GM18498 (cell line): Measurements from ENCODE around the gene IQCN.
A peak's percentile ranks its signal among the peaks of the same experiment; 100 is the strongest.

ENCODE experiments used
- ATAC-seq: cut with Tn5 transposase; IDR thresholded peaks from one replicate; pipeline ENCODE4 v1.9.1; 2021; ENCODE audit warnings: mild to moderate bottlenecking, moderate library complexity; ENCODE audit not compliant: unreplicated experiment

IQCN gene

GRCh38 chr19:18289471-18290301, 15.4 kb upstream of the IQCN start:
- peak; percentile 2 for ATAC-seq

GRCh38 chr19:18287836-18288772, 13.9 kb upstream of the IQCN start:
- no peak for ATAC-seq

GRCh38 chr19:18286973-18287635, 12.9 kb upstream of the IQCN start:
- ATAC-seq = no peak

GRCh38 chr19:18284712-18285360, 10.6 kb upstream of the IQCN start:
- no peak for ATAC-seq

GRCh38 chr19:18283338-18283737, 9.1 kb upstream of the IQCN start:
- no peak for ATAC-seq

GRCh38 chr19:18282788-18283141, 8.5 kb upstream of the IQCN start:
- no peak for ATAC-seq

GRCh38 chr19:18282021-18282787, 8.0 kb upstream of the IQCN start:
- no peak for ATAC-seq

- ATAC-seq = peak; percentile 63
Measured at GRCh38 chr19:18281082-18282020, 7.1 kb upstream of the IQCN start, which contains the start of gene JUND. Gene JUND (minus strand): TSS chr19:18281622. CDS start chr19:18281484, 138 bp downstream.

GRCh38 chr19:18280247-18281081, 6.2 kb upstream of the IQCN start:
- peak; percentile 19 for ATAC-seq

GRCh38 chr19:18279516-18280246, 5.4 kb upstream of the IQCN start:
- ATAC-seq = peak; percentile 21

GRCh38 chr19:18279266-18279515, 4.9 kb upstream of the IQCN start:
- no peak for ATAC-seq

- ATAC-seq = no peak
Measured at GRCh38 chr19:18278521-18279265, 4.4 kb upstream of the IQCN start.

- no peak for ATAC-seq
Measured at GRCh38 chr19:18274781-18275356, 617 bp upstream of the IQCN start.

- ATAC-seq = no peak
Measured at GRCh38 chr19:18273561-18274218, 562 bp downstream of the IQCN start.

- ATAC-seq = no peak
Measured at GRCh38 chr19:18271433-18271841, 2.8 kb downstream of the IQCN start.

GRCh38 chr19:18270326-18270725, 3.9 kb downstream of the IQCN start:
- ATAC-seq = no peak
